ENCODE results near the gene CNTN6.

- no peak for TF ChIP-seq ZNF146 (tag by site-specific recombination; IDR thresholded peaks at IDR 0.05)
- TF ChIP-seq, protein P1, sequence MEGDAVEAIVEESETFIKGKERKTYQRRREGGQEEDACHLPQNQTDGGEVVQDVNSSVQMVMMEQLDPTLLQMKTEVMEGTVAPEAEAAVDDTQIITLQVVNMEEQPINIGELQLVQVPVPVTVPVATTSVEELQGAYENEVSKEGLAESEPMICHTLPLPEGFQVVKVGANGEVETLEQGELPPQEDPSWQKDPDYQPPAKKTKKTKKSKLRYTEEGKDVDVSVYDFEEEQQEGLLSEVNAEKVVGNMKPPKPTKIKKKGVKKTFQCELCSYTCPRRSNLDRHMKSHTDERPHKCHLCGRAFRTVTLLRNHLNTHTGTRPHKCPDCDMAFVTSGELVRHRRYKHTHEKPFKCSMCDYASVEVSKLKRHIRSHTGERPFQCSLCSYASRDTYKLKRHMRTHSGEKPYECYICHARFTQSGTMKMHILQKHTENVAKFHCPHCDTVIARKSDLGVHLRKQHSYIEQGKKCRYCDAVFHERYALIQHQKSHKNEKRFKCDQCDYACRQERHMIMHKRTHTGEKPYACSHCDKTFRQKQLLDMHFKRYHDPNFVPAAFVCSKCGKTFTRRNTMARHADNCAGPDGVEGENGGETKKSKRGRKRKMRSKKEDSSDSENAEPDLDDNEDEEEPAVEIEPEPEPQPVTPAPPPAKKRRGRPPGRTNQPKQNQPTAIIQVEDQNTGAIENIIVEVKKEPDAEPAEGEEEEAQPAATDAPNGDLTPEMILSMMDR (tag by site-specific recombination; IDR thresholded peaks at IDR 0.05): no peak
Observed at GRCh38 chr3:1448443-1448842, 355.6 kb downstream of the CNTN6 start.

Measured in HEK293 (cell line).